Skeletal muscle tissue (tissue), 4 donors: ENCODE results near the gene KRIT1. TPM values are rescaled to one million over a fixed set of nuclear protein-coding genes. Genes with fewer than 3 reads are reported as not detected.
"Not testable (repeated sequence)": the region's sequence is repeated elsewhere in the genome, so short reads cannot be mapped to it uniquely, and the experiment has no call there.

Experiments used
- H3K27ac ChIP-seq: one replicate; pipeline ENCODE4 v1.7.0; 2013; ENCODE audit warnings: mild to moderate bottlenecking, low read depth, low read length, inconsistent platforms
- H3K27me3 ChIP-seq, 3 donors: one replicate each; pipeline ENCODE4 v1.7.0; 2013; ENCODE audit warnings: low read length in 3 of 3; ENCODE audit not compliant: control insufficient read depth in 3 of 3, insufficient read depth in 3 of 3
- H3K36me3 ChIP-seq, 3 donors: one replicate each; pipeline ENCODE4 v1.7.0; 2013; ENCODE audit warnings: low read length in 3 of 3; ENCODE audit not compliant: control insufficient read depth in 3 of 3, insufficient read depth in 3 of 3
- H3K4me1 ChIP-seq, 3 donors: one replicate each; pipeline ENCODE4 v1.7.0; 2013; ENCODE audit warnings: low read length in 3 of 3, mild to moderate bottlenecking in 3 of 3; ENCODE audit not compliant: control insufficient read depth in 3 of 3, insufficient read depth in 3 of 3
- H3K4me3 ChIP-seq, 3 donors: one replicate each; pipeline ENCODE4 v1.7.0; 2013; ENCODE audit warnings: low read length in 3 of 3
- H3K9ac ChIP-seq, 3 donors: one replicate each; pipeline ENCODE4 v1.7.0; 2013; ENCODE audit warnings: low read length in 3 of 3, mild to moderate bottlenecking in 3 of 3, moderate library complexity in 2 of 3, low read depth in 1 of 3
- H3K9me3 ChIP-seq, 3 donors: one replicate each; pipeline ENCODE4 v1.7.0; 2013; ENCODE audit warnings: low read length in 3 of 3; ENCODE audit not compliant: control insufficient read depth in 3 of 3
- total RNA-seq: library from RNA; depleted of rRNA; stranded (reverse); fragments of >200 nt; gene quantifications from one replicate; pipeline ENCODE4 v1.2.3, GENCODE V29; 2014
- donor health status: Osteomylitis.

The KRIT1 gene
- total RNA-seq, 1 donor from 2014 or later, result 43.8 TPM

DNA sequence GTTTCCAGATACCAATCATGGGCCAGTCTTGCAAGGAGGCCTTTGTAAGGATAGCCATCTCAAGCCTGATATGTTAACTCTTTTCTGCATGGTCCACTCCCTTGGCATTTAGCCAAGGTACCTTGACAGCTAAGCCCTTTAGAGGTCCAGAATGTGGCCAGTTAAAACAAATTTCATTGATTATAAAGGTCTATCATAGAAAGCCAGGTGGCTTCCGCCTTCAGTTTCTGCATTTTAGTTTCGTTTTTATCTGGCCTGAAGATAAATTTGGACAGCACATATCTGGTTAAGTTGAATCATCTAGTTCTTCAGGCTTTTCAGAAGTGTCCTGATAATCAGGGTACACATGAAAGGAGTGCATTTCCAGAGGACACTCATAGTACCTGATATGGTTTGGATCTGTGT, 30.7 kb upstream of the KRIT1 start:
- Histone ChIP-seq H3K36me3 (peaks cover 0 to 3% (median 0%) of the 10 kb centered on the region in 3 donors), H3K9ac (no peak overlapping the region), H3K27ac (no peak overlapping the region), H3K27me3 (no peaks in the 10 kb centered on the region), H3K4me3 (no peak overlapping the region), H3K9me3 (peaks cover 0 to 6% (median 0%) of the 10 kb centered on the region in 3 donors), H3K4me1 (peaks cover 2 to 11% (median 3%) of the 10 kb centered on the region in 3 donors)

DNA sequence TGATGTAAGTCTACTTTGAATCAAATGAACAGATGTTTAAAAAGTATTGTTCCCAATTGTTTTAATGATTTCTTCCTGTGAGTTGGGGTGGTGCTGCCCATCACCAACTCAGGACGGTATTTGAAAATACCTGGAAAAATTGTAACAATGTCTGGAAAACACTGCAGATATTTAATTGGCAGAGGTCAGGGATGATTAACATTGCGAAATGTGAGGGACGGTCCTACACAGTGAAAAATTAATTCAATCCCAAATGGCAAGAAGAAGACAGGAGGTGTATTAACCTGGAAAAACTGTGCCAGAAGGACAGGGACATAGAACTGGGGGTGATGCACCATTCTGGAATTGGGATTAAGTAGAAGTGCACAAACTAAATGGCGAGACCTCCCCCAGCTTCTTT, 29.6 kb upstream of the KRIT1 start:
- Histone ChIP-seq H3K9me3 (no peaks in the 10 kb centered on the region), H3K36me3 (no peaks in the 10 kb centered on the region), H3K9ac (no peak overlapping the region), H3K27me3 (no peaks in the 10 kb centered on the region), H3K4me1 (peaks cover 2 to 11% (median 3%) of the 10 kb centered on the region in 3 donors), H3K27ac (no peak overlapping the region), H3K4me3 (no peak overlapping the region)

DNA sequence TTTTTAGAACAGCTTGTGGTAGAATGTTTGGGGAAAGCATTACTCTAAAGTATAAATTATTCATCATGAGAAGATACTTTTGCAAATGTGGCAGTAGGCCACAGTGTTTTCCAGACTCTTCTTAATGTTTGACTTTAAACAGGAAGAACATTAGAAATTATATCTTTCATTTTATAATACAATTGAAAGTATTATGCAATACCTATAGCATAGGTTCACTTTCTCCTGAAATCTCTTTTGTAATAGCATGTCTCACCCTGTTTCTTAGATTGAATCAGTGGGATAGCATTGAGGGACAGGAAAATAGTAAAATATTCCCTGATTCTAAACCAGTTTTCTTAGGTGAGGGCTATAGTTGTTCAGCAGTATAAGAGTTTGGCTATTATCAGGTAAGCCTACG, 23.2 kb upstream of the KRIT1 start:
- Histone ChIP-seq H3K4me1 (no peaks in the 10 kb centered on the region), H3K9ac (no peak overlapping the region), H3K4me3 (no peak overlapping the region), H3K27ac (no peak overlapping the region), H3K27me3 (no peaks in the 10 kb centered on the region), H3K9me3 (no peaks in the 10 kb centered on the region), H3K36me3 (no peaks in the 10 kb centered on the region)

DNA sequence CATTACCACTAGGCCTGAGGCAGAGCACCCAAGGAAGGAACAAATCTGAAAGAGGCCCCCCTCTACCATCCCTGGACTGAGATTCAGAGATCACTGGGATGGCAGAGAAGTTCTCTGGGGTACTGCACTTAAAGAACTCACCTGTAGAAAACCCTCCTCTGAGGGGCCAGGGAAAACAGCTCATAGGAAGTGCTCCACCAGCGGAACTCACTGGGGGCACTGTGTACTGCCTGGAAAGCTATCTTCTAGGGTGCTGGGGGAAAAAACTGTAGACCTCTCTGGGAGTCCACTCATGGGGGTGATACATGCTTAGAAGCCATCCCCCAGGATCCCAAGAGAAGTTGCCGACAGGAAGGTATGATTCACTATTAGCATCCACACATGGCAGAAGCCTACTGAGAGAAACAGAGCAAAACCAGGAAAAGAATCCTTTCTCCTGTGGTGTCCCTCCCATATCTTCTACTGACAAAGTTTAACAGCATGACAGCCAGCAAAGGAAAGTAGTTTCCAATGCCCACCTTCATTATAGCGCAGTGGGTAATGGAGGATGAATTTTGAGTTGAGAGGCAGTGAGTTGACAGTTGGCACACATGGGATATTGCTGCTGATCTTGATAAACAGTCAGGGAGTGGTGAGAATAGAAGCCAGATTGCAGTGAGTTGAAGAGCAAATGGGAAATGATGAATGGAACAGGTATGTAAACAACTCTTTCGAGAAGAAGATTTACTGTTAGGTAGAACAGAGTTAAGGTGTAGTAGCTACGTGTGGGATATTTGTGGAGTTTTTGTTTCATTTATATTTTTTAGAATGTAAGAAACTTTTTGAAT, 20.9 kb upstream of the KRIT1 start:
- no peaks in the 10 kb centered on the region for H3K9me3 ChIP-seq
- no peaks in the 10 kb centered on the region for H3K27me3 ChIP-seq
- H3K36me3 ChIP-seq, result no peaks in the 10 kb centered on the region
- H3K4me1 ChIP-seq, result no peaks in the 10 kb centered on the region
- H3K27ac ChIP-seq, result no peak overlapping the region
- H3K4me3 ChIP-seq, result no peak overlapping the region
- H3K9ac ChIP-seq, result no peak overlapping the region

DNA sequence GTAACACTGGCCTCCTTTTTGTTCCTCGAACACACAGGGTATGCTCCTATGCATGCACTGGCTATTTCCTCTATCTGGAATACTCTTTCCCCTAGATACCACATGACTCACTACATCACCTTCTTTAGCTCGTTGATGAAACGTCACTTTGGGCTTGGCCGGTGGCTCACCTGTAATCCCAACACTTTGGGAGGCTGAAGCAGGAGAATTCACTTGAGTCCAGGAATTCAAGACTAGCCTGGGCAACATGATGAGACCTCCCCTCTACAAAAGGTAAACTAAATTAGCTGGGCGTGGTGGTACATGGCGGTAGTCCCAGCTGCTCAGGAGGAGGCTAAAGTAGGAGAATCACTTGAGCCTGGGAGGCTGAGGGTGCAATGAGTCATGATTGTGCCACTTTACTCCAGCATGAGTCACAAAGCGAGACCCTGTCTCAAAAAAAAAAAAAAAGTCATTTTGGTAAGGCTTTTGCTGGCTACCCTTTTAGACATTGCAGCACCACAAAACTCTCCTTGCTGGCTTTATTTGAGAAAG, 14.6 kb upstream of the KRIT1 start:
- H3K4me1 ChIP-seq, result peaks cover 0 to 9% (median 7%) of the 10 kb centered on the region in 3 donors
- H3K36me3 ChIP-seq, result no peaks in the 10 kb centered on the region
- no peaks in the 10 kb centered on the region for H3K27me3 ChIP-seq
- H3K27ac ChIP-seq, result no peak overlapping the region
- H3K9ac ChIP-seq, result no peak overlapping the region
- no peaks in the 10 kb centered on the region for H3K9me3 ChIP-seq
- H3K4me3 ChIP-seq, result no peak overlapping the region

DNA sequence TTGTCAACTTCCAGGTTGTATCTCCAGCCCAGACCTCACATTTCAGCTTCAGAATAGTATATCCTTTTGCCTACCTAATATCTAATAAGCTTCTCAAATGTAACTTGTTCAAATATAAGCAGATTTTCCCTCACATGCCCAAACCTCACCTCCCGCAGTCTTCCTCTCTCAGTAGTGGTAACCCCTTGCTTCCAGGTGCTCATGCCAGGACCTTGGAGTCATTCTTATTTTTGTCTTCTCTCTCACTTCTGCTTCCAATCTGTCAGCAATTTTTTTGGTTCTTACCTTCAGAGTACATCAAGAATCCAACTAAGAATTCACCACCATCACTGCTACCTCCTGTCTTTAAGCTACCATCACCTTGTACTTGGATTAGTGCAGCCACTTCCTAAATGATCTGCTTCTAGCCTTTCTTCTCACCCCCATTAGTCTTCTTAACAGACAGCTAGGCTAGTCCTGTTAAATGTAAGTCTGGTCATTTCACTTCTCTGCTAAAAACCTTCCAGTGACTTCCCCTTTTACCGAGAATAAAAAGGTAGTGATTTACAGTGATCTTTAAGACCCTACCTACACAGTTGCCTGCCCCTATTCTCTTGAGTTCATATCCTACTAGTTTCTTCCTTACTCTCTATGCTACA, 14.0 kb upstream of the KRIT1 start:
- H3K27ac ChIP-seq, result no peak overlapping the region
- H3K9ac ChIP-seq, result no peak overlapping the region
- no peak overlapping the region for H3K4me3 ChIP-seq
- H3K36me3 ChIP-seq, result no peaks in the 10 kb centered on the region
- peaks cover 0 to 9% (median 7%) of the 10 kb centered on the region in 3 donors for H3K4me1 ChIP-seq
- H3K27me3 ChIP-seq, result no peaks in the 10 kb centered on the region
- no peaks in the 10 kb centered on the region for H3K9me3 ChIP-seq

DNA sequence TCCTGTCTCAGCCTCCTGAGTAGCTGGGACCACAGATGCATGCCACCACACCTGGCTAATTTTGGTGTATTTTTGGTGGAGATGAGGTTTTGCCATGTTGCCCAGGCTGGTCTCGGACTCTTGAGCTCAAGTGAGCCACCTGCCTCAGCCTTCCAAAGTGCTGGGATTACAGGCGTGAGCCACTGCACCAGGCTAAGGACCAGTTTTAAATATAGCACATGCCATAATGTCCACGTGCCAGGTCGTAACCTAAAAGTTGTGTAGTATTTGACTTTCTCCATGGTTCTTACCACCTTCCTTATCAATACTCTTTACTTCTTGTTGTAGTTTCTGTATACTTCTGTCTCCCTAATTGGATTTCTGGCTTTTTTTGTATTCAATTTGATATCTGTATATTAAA, 13.3 kb upstream of the KRIT1 start:
- Histone ChIP-seq H3K27ac (no peak overlapping the region), H3K27me3 (no peaks in the 10 kb centered on the region), H3K9me3 (no peaks in the 10 kb centered on the region), H3K9ac (no peak overlapping the region), H3K36me3 (no peaks in the 10 kb centered on the region), H3K4me3 (no peak overlapping the region), H3K4me1 (peaks cover 0 to 9% (median 7%) of the 10 kb centered on the region in 3 donors)

DNA sequence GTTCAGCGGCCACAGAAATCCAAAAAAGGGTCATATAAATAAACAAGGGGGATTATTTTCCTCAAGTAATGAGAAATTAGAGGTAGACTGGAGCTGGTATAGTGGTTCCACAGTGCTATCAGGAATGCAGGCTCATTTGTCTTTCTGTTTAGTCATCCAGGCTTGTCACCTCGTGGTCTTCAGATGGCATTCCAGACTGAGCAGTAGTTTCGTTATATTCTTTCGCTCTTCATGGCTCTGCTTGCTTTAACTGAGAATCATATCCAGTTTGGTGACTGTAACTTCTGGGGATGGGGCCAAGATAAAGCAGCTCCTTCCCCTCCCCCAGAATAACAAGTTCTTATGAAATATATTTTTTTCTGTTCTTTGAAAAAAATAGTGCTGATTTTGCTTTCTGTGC, 9.6 kb upstream of the KRIT1 start:
- Histone ChIP-seq H3K27me3 (no peaks in the 10 kb centered on the region), H3K27ac (peak overlapping the region; percentile 22), H3K4me1 (peaks cover 3 to 19% (median 9%) of the 10 kb centered on the region in 3 donors), H3K9ac (no peak overlapping the region), H3K9me3 (no peaks in the 10 kb centered on the region), H3K4me3 (peak overlapping the region in 1 of 3 donors; percentile 2), H3K36me3 (no peaks in the 10 kb centered on the region)

DNA sequence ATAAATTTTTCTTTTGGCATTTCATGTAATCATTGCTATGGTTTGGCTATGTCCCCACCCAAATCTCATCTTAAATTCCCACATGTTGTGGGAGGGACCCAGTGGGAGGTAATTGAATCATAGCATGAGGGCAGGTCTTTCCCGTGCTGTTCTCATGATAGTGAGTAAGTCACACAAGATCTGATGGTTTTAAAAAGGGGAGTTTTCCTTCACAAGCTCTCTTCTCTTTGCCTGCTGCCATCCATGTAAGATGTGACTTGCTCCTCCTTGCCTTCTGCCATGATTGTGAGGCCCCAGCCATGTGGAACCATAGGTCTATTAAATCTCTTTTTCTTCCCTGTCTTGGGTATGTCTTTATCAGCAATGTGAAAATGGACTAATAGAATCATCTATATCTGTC, 9.1 kb upstream of the KRIT1 start:
- H3K27me3 ChIP-seq, H3K9me3 ChIP-seq, H3K9ac ChIP-seq, H3K4me3 ChIP-seq, H3K36me3 ChIP-seq: not testable (repeated sequence)
- Histone ChIP-seq H3K27ac (peak overlapping the region; percentile 22), H3K4me1 (peaks cover 3 to 14% (median 9%) of the 10 kb centered on the region in 3 donors)

DNA sequence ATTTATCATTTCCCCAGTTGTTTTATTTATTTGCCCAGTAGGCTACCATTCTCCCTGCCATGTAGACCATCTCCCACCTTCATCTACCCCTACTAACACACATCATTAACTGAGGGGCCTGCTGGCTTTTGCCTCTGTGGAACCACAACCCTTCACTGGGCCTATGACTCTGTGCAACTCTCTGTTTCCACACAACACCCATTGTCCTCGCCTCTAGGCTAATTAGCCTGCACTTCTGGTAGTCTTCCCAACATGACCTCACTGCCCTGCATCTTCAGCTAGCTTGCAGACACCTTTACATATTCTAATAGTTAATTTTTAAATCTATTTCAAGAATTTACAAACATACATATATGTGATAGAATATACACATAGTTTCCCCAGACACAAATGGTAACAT, 7.5 kb upstream of the KRIT1 start:
- no peaks in the 10 kb centered on the region for H3K27me3 ChIP-seq

More for the DNA sequence above, 7.5 kb upstream of the KRIT1 start:
- Histone ChIP-seq H3K36me3 (no peaks in the 10 kb centered on the region), H3K27ac (no peak overlapping the region), H3K4me3 (no peak overlapping the region), H3K9ac (no peak overlapping the region), H3K4me1 (peaks cover 3 to 10% (median 3%) of the 10 kb centered on the region in 3 donors), H3K9me3 (no peaks in the 10 kb centered on the region)
